Measurements from ENCODE around the gene CBFA2T3. TPM values are rescaled to one million over a fixed set of nuclear protein-coding genes. Genes with fewer than 3 reads are reported as not detected.

Gene CBFA2T3
- total and polyA plus RNA-seq, 2 of the 8 experiments (the other 6 are each of a cell fraction or from before 2014, with no cell fraction given), result 0.51 to 1.3 TPM

DNA sequence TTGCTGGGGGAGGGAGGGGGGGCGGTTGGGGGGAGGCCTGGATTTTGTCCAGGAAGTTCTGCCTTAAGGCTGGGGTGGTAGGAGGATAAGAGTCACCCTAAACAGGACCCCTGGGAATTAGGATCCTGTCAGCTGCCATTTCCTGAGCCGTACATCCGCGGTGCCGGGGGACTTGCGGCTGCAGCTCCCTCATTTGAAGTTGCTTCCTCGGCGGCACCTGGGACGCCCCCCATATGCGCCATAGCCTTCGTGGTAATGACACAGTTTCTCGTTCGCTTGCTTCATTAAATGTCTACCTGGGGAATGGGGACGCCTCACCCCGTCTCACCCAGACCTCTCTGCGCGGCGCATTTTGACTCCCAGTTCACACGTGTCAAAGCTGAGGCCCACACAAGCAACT, 55.4 kb downstream of the CBFA2T3 start:
- FAIRE-seq (no peak), DNase-seq (ENCODE audit: low read depth in 1 of 2, low spot score in 2 of 2) (no peak)
- CTCF ChIA-PET (ENCODE audit: partially characterized antibody), result interaction anchor here (0.9 kb wide), 1 partner anchor 372 kb away, joined by 3 read pairs; no protein-coding TSS in a partner anchor
- no peaks in the 10 kb centered on the region for H3K27me3 ChIP-seq (replicated peaks in 1 of 4; ENCODE audit: control insufficient read depth in 3 of 4, extremely low read depth in 1 of 4, insufficient read depth in 3 of 4, low read length in 3 of 4)
- no peak overlapping the region for H2BK15ac ChIP-seq (ENCODE audit: low read length)
- no peak overlapping the region for H3K4me2 ChIP-seq (ENCODE audit: insufficient read depth in 1 of 2, low read depth in 2 of 2, low read length in 2 of 2)
- H2AK5ac ChIP-seq (ENCODE audit: low read depth, low read length), result no peak overlapping the region
- TF ChIP-seq RNF2 (IDR thresholded peaks at IDR 0.05; ENCODE audit: borderline replicate concordance, low read depth, low read length, missing control alignments, poor library complexity, severe bottlenecking) (no peak), MAFK (IDR thresholded peaks at IDR 0.05; ENCODE audit: low read depth, low read length) (no peak), CREB1 (IDR thresholded peaks at IDR 0.05) (no peak), KDM1A (IDR thresholded peaks at IDR 0.05; ENCODE audit: borderline replicate concordance, low read length) (no peak), SP4 (IDR thresholded peaks at IDR 0.05; ENCODE audit: low read length) (no peak), KDM5A (IDR thresholded peaks at IDR 0.05; ENCODE audit: low read length) (no peak), PHF8 (conservative IDR thresholded peaks at IDR 0.05; ENCODE audit: low read depth, low read length) (no peak), BACH1 (IDR thresholded peaks at IDR 0.05; ENCODE audit: low read length) (no peak), HDAC6 (IDR thresholded peaks at IDR 0.05; ENCODE audit: low read depth, low read length) (no peak), SRF (IDR thresholded peaks at IDR 0.05; ENCODE audit: low read depth, low read length) (no peak), SIX5 (IDR thresholded peaks at IDR 0.05; ENCODE audit: low read depth, low read length) (no peak)
- TF ChIP-seq, protein P1, sequence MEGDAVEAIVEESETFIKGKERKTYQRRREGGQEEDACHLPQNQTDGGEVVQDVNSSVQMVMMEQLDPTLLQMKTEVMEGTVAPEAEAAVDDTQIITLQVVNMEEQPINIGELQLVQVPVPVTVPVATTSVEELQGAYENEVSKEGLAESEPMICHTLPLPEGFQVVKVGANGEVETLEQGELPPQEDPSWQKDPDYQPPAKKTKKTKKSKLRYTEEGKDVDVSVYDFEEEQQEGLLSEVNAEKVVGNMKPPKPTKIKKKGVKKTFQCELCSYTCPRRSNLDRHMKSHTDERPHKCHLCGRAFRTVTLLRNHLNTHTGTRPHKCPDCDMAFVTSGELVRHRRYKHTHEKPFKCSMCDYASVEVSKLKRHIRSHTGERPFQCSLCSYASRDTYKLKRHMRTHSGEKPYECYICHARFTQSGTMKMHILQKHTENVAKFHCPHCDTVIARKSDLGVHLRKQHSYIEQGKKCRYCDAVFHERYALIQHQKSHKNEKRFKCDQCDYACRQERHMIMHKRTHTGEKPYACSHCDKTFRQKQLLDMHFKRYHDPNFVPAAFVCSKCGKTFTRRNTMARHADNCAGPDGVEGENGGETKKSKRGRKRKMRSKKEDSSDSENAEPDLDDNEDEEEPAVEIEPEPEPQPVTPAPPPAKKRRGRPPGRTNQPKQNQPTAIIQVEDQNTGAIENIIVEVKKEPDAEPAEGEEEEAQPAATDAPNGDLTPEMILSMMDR (IDR thresholded peaks at IDR 0.05; ENCODE audit: control extremely low read depth in 1 of 3, insufficient read depth in 1 of 3, low read depth in 1 of 3, low read length in 3 of 3), result no peak
- no peak overlapping the region for H2AFZ ChIP-seq (ENCODE audit: low read length)
- H3K79me2 ChIP-seq (ENCODE audit: control insufficient read depth in 1 of 2, insufficient read depth in 2 of 2, low read length in 2 of 2), result no peaks in the 10 kb centered on the region
- peak overlapping the region; percentile 24; the same call in 1 of the 2 replicates for H2BK5ac ChIP-seq (ENCODE audit: low read depth, low read length)
- WGBS, 2 experiments (ENCODE audit: extremely low coverage in 1 of 2, insufficient coverage in 1 of 2, insufficient read length in 1 of 2, insufficient replicate concordance in 2 of 2, low coverage in 1 of 2, low lambda C conversion rate in 2 of 2, missing lambda C conversion rate in 1 of 2), result 99% methylated on average over 18 of the region's 19 CpGs; no CpG with 5 or more reads in 1 of the 2 experiments
- H3K23ac ChIP-seq (ENCODE audit: insufficient read length), result no peak overlapping the region
- H4K91ac ChIP-seq (replicated peaks; ENCODE audit: insufficient read length, low read length), result no peak overlapping the region
- no peak overlapping the region for H3K27ac ChIP-seq (ENCODE audit: low read depth, low read length)
- H3K23me2 ChIP-seq (ENCODE audit: low read depth, low read length), result no peaks in the 10 kb centered on the region
- H3K4me1 ChIP-seq (replicated peaks in 1 of 4; ENCODE audit: control insufficient read depth in 3 of 4, insufficient read depth in 4 of 4, low read length in 3 of 4), result peaks cover 0 to 31% (median 18%) of the 10 kb centered on the region in 4 experiments; a peak in 5 of 7 replicates
- H4K8ac ChIP-seq (ENCODE audit: extremely low read depth, insufficient read depth, low read length), result no peak overlapping the region
- no peak overlapping the region for H3K4ac ChIP-seq (replicated peaks; ENCODE audit: insufficient read length, low read depth, low read length)
- H3K56ac ChIP-seq (replicated peaks; ENCODE audit: insufficient read length, low read depth, low read length), result no peak overlapping the region
- no peak overlapping the region for H3K9ac ChIP-seq (replicated peaks in 1 of 4; ENCODE audit: extremely low read depth in 1 of 4, low read depth in 3 of 4, low read length in 3 of 4)
- no peaks in the 10 kb centered on the region for H3K36me3 ChIP-seq (ENCODE audit: control insufficient read depth in 2 of 4, insufficient read depth in 4 of 4, low read length in 3 of 4)
- peak overlapping the region; percentile 6; the same call in 1 of the 2 replicates for H2BK12ac ChIP-seq (ENCODE audit: low read depth, low read length)
- POLR2A ChIA-PET (ENCODE audit: partially characterized antibody), result interaction anchor here (1.0 kb wide), 1 partner anchor 10 kb away, joined by 3 read pairs; no protein-coding TSS in a partner anchor
- H3K79me1 ChIP-seq (ENCODE audit: low read depth, low read length), result no peaks in the 10 kb centered on the region
- H4K5ac ChIP-seq (ENCODE audit: insufficient read length, low read depth, low read length), result no peak overlapping the region
- no peak overlapping the region for H2BK20ac ChIP-seq (ENCODE audit: low read length)
- H3K9me3 ChIP-seq (ENCODE audit: insufficient read depth in 2 of 2, low read depth in 1 of 2, low read length in 1 of 2), result no peaks in the 10 kb centered on the region
- H2BK120ac ChIP-seq (replicated peaks; ENCODE audit: low read depth, low read length), result no peak overlapping the region
- no peak overlapping the region for H3K4me3 ChIP-seq (ENCODE audit: extremely low read depth in 1 of 4, insufficient read depth in 2 of 4, low read depth in 3 of 4, low read length in 4 of 4)
- H3K14ac ChIP-seq (ENCODE audit: insufficient read length), result no peak overlapping the region
- H3K18ac ChIP-seq (ENCODE audit: extremely low read depth, low read length), result no peak overlapping the region
- no peaks in the 10 kb centered on the region for H4K20me1 ChIP-seq (replicated peaks in 1 of 2; ENCODE audit: control insufficient read depth in 1 of 2, insufficient read depth in 2 of 2, low read length in 2 of 2)
